ENCODE measurements around the gene METTL17.
"Not testable (repeated sequence)": the region's sequence is repeated elsewhere in the genome, so short reads cannot be mapped to it uniquely, and the experiment has no call there.

Gene METTL17

DNA sequence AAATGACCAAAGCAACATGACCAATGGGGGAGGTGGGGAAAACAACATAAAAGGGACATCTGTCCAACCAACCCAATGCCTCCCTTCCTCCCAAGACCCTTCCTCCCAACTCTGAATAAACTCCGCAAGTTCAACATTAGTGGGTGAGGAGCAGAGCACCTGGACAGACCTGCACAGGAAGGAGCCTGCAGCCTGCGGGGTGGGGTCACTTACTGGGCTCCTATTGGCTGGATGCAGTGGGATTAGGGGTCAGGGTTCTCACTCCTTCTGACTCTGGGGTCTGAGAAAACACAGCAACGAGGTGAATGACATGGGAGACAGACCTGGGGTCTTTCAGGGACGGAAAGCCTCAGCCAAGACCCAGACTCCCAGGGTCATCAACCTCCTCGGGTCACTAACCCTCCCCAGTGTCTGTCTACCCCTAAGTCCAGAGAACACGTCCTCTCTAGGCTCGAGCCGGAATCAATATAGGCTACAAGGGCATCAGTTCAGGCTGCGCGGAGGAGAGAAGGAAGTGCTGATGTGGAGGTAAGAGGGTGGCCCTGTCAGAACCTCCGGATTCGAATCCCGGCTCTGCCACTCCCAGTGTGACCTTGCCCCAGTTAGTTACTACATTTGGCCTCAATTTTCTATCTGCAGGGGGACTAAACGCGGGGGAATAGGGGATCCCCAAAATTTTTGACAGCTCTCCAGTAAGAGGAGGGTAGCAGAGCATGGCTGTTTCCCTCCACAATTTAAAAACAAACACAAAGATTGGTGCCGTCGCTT lies 34.2 kb downstream of the METTL17 start:
- FAIRE-seq (no peak), DNase-seq (ENCODE audit: low spot score) (no peak)

DNA sequence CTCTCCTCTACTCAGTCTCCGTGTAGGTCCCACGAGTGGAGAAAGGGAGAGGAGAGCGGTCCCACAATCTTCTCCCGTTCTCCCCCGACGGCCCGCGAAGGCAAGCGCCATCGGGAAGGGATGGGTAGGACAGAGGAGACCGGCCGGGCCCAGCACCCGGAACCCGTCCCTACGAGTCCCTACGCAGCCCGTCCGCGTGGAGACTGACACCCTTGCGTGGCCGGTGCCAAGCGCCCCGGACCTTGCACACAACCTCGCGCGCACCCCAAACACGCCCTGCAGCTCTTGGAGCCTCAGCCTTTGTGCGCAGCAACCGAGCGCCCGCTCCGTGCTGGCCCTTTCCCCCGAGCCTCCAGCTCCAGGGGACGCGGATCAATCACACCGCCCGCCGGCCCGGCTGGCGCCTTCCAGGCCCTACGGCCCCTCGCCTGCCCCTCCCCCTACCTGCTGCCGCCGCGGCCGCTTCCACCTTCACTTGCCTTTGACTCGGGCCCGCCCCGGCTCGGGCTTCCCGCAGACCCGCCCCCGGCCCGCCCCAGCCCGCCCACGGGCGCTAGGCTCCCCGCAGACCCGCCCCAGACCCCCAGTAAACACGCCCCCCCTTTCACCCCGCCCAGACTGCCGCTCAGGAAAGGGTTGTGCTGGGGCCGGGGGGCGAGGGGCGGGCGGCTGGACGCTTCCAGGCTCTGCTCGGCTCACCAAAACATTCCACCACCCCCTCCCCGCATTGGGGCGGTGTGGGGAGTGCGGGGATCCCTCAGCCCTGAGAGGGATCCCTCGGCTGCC lies 35.0 kb downstream of the METTL17 start, which contains the start of gene NDRG2:
TSS of gene NDRG2 (minus strand) at position 477 of the 786 bp plus-strand sequence. CDS start 1,746 bp downstream, outside the sequence.
- DNase-seq (ENCODE audit: low spot score): peak; percentile 94
- FAIRE-seq: peak; percentile 61

DNA sequence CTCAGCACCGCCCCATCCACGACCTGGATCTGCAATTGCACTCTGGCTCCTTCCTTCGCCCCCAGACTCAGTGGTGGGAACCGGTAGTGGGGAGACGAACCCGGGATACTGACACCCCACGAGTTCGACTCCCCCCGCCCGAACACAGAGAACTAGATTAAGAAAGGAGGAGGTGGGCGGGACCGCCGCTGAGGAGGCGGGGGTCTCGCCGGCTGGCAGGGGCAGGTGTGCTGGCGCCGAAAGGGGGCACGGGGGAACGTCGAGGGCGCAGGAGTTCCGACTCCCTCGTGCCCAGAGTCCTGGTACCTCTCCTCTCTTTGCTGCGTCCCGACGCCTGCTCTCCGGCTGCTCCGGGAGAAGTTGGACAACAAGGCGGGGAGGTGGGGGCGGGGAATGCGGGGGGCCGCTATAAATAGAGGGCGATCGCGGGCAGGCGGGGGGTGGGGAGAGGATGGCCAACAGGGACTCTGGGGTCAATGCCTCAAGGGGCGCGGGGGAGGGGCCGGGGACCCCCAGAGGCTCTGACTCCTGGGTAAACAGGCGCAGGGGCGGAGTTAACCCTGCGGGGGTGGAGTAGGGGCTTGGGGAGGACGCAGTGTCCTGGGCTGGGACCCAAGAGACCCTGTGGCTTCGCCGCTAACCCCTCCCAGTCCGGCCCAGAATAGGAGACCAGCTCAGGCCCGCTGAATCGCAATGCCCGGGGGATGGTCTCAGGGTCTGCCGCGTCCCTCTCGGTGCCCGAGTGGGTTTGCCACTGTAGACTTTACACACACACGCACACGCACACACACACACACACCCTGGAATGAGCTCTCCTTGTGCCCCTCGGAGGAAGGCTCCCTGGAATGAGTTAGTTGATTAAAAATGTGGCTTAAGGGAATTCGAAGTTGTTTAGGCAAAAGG lies 35.8 kb downstream of the METTL17 start:
- FAIRE-seq: peak; percentile 46
- DNase-seq (ENCODE audit: low spot score): no peak

DNA sequence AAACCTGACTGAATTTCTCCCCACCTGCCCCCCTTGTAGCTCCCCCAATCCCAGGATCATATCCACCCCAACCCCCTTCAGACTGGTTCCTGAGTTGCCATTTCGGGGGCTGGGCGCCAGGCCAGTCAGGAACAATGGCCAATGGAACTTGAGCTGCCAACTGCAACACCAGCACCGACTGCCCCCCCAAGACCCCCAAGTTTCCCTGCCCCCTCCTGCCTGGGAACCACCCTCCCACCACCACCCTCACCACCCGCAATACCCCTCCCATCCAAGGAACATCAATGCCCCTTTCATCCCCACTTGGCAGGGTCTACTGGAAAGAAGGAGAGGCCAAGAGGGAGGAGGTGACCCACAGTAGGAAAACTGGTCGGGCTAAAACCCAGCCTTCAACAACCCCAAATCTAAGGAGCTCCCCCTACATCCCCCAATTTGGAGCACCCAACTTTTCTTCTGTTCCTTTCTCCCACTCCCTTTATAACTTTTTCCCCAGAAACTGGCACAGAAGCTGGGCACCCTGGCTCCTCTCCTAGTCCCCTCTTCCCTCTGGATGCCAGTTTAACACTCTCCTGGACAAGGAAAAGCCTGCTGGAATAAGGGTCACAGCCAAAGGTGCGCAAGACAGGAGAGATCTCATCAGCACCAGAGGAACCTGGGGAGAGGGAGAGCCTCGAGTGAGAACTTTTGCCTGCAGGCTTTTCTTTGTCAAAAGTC lies 36.7 kb downstream of the METTL17 start:
- no peak for DNase-seq (ENCODE audit: low spot score)

DNA sequence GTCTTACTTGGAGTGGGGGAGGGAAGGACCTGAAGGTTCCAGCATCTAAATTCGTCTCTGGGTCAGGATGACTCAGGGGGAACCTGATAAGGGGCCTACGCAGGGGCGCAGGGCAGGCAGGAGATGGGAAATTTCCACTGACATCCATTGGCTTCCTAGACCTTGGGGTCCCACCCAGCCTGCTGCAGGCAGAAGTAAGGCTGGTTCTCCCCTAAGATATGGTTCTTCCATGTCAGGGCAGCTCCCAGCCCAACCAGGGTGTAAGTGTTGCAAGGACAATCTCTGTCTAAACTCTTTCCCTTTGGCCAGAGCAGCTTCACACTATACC lies 37.2 kb downstream of the METTL17 start:
- DNase-seq (ENCODE audit: low spot score) (no peak), FAIRE-seq (no peak)

More for the DNA sequence above, 36.7 kb downstream of the METTL17 start:
- no peak for FAIRE-seq

DNA sequence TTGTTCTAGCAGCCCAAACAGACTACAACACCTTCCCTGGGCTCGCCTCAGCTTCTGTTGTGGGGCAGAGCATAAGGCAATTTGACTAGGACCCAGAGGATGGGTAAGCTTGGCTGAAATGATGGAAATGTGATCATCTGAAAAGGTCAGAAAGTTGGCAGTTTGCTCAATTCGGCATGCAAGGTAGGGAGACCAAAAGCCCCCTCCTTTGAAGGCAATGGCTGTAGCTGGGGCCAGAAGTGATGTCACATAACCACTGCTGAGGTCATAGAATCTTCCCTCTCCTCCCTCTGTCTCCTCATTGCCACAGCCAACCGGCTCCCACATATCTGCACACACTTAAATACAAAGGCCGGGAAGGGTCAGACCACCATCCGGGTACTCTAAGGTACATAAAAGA lies 40.1 kb downstream of the METTL17 start, which contains the start of gene TPPP2:
TSS of gene TPPP2 (plus strand) at position 301 of the 400 bp plus-strand sequence. CDS start 365 bp downstream, outside the sequence.
- DNase-seq (ENCODE audit: low spot score): no peak
- FAIRE-seq: no peak

DNA sequence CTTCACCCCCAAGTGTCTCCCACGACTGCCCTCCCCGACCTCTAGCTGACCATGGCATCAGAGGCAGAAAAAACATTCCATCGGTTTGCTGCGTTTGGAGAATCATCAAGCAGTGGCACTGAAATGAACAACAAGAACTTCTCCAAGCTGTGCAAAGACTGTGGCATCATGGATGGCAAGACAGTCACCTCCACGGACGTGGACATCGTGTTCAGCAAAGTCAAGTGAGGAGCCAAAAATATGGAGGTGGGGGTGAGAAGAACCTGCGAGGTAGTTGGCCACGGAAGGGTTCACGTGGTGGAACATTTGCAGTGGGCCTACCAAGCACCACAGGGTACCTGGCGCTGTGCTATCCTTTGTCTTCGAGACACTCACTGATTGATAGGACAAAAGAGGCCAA lies 40.8 kb downstream of the METTL17 start:
- FAIRE-seq: peak; percentile 62
- DNase-seq (ENCODE audit: low spot score): no peak

DNA sequence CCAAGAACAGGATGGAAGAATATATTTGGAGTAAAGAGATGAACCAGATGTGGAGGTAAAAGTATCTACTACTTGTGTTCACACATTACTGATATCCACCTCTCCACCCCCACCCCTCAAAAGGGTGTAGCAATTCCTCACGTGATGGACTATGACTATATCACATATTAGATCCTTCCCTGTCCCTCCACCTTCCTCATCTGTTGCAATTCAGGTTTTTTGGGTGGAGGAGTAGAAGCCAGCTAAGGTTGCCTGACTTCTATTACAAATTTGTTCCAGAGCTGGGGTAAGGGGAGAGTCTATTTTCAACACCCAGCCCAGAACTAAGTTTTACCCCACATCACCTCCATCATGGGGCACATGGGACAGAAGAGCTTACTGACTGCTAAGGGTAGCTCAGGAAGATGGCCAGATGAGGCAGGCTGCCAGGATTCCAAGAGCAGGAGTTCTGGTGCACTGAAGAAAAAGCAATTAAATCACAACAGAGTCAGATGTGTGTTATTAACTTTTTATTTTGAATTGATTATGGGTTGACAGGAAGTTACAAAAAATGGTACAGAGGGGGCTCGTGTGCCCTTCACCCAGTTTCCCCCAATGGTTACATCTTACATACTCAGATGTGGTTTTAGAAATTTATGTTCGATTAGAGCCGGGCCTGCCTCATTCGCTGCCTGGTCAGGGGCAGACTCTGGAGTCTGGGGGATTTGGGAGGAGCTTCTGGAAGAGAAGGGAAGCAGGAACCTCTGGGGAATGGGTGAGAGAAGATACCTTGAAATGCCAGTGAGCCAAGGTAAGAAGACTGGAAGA lies 42.7 kb downstream of the METTL17 start:
- FAIRE-seq: peak; percentile 50
- no peak for DNase-seq (ENCODE audit: low spot score)

DNA sequence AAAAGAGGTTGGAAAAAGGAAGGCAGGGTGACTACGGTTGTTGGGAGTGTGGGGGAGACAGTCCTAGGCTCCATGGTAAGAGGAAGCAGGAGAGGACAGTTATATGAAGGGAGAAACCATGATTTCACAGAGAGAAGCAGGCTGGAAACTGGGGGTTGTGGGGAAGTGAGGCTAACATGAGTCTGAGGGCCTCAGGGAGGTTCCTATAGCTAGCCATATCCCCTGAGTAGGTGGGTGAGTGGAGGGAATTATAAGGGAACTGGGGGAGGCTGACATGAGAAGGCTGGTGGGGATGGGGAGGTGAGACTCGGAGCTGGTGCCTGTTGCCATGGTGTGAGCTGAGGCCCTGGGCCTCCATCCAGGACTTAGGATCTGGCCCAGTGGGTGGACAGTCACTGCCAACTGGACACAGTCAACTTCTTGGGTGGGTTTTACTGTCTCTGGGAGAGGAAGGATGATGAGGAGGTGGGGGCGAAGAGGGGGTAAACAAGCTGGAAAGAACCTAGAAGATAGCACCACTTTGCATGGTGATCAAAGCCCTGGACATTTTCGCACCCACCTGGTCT lies 43.4 kb downstream of the METTL17 start:
- no peak for DNase-seq (ENCODE audit: low spot score)
- FAIRE-seq: no peak

DNA sequence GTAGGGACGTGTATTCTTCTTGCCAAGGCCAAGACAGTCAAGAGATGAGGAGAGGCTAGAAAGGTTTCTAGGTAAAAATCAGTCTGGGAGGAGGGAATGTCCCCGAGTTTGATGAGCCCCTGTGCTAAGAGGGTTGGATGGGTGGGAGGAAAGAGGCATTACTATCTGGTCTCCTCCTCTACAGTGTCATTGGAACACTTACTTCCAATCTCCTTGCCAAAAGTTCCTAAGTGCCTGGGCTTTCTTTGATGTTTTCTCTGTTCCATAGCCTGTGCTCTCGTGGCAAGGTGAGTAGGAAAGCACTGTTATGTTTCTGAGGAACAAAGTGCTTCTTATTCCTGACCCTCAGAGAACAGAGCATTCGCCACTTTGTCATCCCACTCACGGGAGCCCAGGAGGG lies 44.9 kb downstream of the METTL17 start, which contains the start of gene RNASE13:
TSS of gene RNASE13 (minus strand) at position 101 of the 400 bp plus-strand sequence. CDS start 519 bp downstream, outside the sequence.
- FAIRE-seq (no peak), DNase-seq (ENCODE audit: low spot score) (no peak)

DNA sequence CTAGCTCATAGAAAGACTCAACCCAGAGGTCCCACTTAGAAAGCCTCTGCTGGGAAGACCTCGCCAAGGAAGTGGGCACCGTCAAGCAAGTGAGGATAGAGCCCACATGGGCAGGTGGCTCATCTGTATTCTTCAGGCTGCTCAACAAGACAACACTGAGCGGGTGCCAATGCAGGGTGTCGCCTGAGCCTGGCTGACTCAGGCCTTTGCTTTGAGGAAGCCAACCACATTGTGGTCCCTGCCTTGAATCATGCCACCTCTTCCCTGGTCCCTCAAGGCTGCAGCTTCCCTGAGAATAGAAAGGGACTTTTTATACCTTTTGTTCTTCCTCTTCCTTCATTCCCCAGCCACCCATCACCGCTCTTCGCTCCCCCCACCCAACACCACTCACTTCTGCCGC lies 47.0 kb downstream of the METTL17 start:
- FAIRE-seq (no peak), DNase-seq (ENCODE audit: low spot score) (no peak)

DNA sequence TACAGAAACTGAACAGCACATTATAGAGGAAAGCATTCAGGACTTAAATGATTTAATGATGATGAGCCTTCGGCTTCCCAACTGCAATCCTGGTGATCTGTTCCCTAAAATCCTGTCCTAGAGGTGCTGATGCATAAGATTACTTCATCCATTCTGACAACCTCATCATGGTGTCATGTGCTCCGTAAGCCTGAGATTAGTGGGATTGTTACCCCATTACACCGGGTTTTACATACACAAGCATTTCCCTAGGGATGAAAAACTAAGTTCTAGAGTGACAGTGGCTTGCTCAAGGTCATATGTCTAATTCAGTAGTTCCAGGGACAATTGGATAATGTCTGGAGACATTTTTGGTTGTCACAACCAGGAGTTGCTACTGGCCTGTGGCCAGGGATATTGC lies 47.4 kb downstream of the METTL17 start:
- FAIRE-seq: no peak
- no peak for DNase-seq (ENCODE audit: low spot score)

DNA sequence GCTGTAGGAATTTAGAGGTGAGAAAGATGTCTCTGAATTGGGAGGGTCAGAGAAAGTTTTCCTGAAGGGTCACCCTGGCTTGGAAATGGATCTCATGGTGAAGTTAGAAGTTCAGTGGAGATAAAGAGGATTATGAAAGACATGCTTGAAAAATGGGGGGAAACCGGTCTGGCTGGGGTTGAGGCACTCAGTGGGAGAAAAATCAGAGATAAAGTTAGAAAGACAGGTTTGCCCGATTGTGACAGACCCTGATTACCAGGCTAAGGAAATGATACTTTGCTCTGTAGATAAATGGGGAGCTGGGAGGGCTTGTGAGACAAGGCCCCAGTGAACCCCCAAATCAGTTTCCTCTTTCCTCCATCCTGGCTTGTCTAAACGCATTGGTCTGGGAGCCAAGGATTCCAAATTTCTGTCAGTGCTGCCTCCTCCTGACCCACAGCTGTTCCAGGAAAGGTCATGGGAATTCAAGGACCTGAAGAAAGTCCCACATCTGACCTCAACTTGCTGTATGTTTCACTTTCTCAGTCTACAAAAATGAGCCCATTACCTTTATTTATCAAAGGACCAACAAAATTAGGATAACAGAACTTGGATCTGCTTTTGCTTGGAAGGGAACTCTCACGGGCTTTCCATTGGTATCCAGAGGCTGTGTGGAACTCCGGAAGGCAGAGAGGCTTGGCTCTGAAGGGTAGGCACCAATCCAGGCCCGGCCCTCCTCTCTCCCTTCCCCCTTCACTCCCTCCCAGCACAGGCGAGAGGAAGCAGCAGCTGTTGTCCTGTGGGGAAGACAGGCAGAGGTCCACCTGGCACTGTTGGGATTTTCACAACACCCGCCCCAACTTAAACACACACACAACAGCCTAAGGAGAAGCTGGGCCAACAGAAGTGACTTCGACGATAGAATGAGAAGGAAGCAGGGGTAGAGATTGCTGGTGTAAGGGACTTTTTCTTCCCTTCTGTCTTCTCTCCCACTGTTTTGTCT lies 49.0 kb downstream of the METTL17 start:
- DNase-seq (ENCODE audit: low spot score): peak; percentile 56
- no peak for FAIRE-seq

DNA sequence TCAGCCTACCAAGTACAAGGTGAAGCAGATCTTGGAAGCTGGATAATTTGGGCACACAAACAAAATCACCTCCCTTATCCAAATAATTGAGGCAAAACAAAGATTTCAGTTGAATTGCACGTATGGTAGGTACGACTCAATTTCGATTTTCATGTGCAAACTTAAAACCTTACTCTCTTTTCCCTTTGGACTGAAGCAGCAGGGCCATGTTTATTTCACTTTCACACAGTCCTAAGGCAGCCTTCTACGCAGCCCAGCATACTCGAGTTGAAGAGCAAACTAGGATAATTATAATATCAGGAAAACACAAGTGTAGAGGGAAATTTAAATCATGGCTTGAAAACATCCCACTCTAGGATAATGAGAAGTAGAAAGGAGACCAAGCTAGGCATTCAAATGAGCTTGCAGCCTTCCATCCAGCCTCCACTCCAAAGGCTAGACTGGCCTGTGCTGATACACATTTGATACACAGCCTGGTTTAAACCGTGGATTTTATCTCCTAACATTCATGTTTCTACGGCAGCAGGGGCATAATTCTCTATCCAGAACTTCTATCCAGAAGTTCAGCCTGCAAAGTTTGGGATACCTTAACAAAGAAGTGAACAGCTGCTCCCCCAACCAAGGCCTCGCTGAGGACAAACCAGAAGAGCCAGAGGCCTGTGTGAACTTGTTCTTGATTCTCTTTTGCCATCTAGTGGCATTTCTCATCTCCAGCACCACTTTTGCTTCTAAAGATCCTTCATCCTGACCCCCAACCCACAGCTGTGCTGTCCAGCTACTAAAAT lies 50.0 kb downstream of the METTL17 start:
- FAIRE-seq (no peak), DNase-seq (ENCODE audit: low spot score) (peak; percentile 80)

DNA sequence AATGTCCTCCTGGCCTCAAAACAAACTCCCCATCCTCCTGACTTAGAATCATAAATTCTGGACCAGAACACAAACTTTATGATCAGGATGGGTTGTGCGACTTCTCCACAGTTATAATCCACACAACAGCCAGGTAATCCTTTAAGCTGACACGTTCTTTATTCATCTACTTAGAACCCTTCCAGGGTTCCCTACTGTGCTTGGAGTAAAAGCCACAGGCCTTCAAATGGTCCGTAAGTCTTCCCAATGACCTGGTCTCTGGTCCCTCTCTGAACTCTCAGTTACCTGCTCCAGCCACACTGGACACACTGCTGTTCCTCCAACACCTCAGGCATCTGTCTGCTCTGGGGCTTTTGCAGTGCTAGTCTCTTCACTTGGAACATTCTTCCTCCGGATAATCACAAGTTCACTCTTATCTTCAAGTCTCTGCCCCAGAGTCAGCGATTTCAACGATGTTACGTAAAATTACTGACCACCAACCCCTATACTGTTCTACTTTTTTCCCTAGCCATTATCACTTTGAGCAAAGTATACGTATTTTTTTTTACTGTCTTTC lies 50.7 kb downstream of the METTL17 start:
- FAIRE-seq (no peak), DNase-seq (ENCODE audit: low spot score) (no peak)

DNA sequence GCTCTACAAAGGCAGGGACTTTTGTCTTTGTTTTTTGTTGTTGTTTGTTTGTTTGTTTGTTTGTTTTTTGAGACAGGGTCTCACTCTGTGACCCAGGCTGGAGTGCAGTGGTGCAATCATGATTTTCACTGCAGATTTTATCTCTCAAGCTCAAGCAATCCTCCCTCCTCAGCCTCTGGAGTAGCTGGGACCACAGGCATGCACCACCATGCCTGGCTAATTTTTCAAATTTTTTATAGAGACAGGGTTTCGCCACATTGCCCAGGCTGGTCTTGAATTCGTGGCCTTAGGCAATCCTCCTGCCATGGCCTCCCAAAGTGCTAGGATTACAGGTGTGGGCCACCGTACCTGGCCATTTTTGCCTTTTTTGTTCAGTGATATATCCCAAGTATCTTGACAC lies 51.2 kb downstream of the METTL17 start:
- not testable (repeated sequence) for FAIRE-seq; DNase-seq (ENCODE audit: low spot score)

Data from urothelium cell line (cell line).